ENCODE data around the gene ATP6V0E2. TPM values are rescaled to one million over a fixed set of nuclear protein-coding genes. Genes with fewer than 3 reads are reported as not detected.

The ATP6V0E2 gene
- total RNA-seq, 1 experiment from 2014 or later: 19.0 TPM

DNA sequence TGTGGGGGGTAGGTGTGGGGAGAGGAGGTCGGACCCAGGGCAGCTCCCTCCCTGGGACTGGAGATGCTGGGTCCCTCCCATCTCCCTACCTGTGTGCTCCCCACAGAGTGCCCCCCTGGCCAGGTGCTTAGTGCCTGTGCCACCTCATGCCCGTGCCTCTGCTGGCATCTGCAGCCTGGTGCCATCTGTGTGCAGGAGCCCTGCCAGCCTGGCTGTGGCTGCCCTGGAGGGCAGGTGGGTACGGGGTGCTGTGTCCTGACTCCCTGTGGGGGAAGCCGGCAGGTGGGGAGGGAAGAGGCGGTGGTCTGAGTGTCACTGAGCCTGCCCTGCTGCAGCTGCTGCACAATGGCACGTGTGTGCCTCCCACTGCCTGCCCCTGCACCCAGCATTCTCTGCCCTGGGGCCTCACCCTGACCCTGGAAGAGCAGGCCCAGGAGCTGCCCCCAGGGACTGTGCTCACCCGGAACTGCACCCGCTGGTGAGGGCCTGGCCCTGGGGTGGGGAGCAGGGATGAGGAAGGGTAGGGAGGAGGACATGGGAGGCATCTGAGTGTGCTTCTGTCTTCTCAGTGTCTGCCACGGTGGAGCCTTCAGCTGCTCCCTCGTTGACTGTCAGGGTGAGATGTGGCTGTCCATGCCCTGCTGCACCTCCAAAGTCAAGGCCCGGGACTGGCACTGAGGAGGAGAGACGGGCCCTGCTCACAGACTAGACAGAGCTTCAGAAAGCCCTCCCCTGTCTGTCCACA lies 47.3 kb upstream of the ATP6V0E2 start:
- Histone ChIP-seq H3K14ac (ENCODE audit: insufficient read depth, low read length) (no peak overlapping the region; the same call in 1 of the 2 replicates), H4K91ac (ENCODE audit: insufficient read length, low read depth, low read length) (no peak overlapping the region), H3K4me2 (ENCODE audit: insufficient read depth, insufficient read length, low read length) (no peak overlapping the region), H2AK5ac (ENCODE audit: insufficient read length, low read length) (no peak overlapping the region), H3T11ph (ENCODE audit: low read length) (no peak overlapping the region), H3K18ac (ENCODE audit: insufficient read length, low read depth, low read length) (no peak overlapping the region), H2BK20ac (ENCODE audit: low read depth, low read length, poor library complexity, severe bottlenecking) (no peak overlapping the region), H2BK15ac (ENCODE audit: low read depth, low read length) (no peak overlapping the region), H2BK12ac (ENCODE audit: insufficient read length, low read depth, low read length) (no peak overlapping the region), H2BK5ac (ENCODE audit: insufficient read length, low read length) (no peak overlapping the region), H3K23me2 (ENCODE audit: insufficient read length, low read depth, low read length, poor library complexity, severe bottlenecking) (no peaks in the 10 kb centered on the region), H3K9ac (ENCODE audit: extremely low read depth, insufficient read length, low read length) (no peak overlapping the region), H3K56ac (ENCODE audit: insufficient read length, low read depth, low read length) (no peak overlapping the region), H4K20me1 (ENCODE audit: control insufficient read depth, insufficient read depth, insufficient read length) (no peaks in the 10 kb centered on the region), H4K8ac (replicated peaks; ENCODE audit: insufficient read length, low read depth, low read length) (no peak overlapping the region), H2BK120ac (ENCODE audit: low read depth, low read length, poor library complexity, severe bottlenecking) (no peak overlapping the region), H3K27ac (ENCODE audit: insufficient read length, low read depth, low read length) (no peak overlapping the region), H3K23ac (ENCODE audit: insufficient read length, low read depth, low read length) (no peak overlapping the region), H2AFZ (ENCODE audit: low read length) (no peak overlapping the region), H3K79me1 (ENCODE audit: insufficient read depth, low read depth, low read length, poor library complexity, severe bottlenecking) (no peaks in the 10 kb centered on the region), H4K5ac (ENCODE audit: insufficient read length, low read depth, low read length) (no peak overlapping the region), H3K9me3 (ENCODE audit: control insufficient read depth, low read depth, low read length) (no peaks in the 10 kb centered on the region), H3K4me1 (ENCODE audit: insufficient read depth, low read length) (no peaks in the 10 kb centered on the region), H3K27me3 (ENCODE audit: insufficient read depth, low read length) (no peaks in the 10 kb centered on the region), H3K79me2 (ENCODE audit: insufficient read depth, low read length) (no peaks in the 10 kb centered on the region), H3K4ac (ENCODE audit: low read depth, low read length) (no peak overlapping the region)
- Mint-ChIP-seq H3K36me3 (ENCODE audit: insufficient read depth in 1 of 3, low read depth in 3 of 3) (peaks cover 0 to 4% (median 0%) of the 10 kb centered on the region in 3 experiments; a peak in 1 of 7 replicates), H3K9me3 (peaks cover 8 to 13% of the 10 kb centered on the region in 2 experiments; a peak in 4 of 5 replicates), H3K27me3 (ENCODE audit: low read depth) (peaks cover 19% of the 10 kb centered on the region), H3K4me3 (no peak overlapping the region), H3K4me1 (peaks cover under 1 to 12% of the 10 kb centered on the region in 2 experiments), H3K27ac (no peak overlapping the region)
- no CpG with 5 or more reads among the region's 12 CpGs for WGBS (ENCODE audit: extremely low coverage, insufficient read length, low lambda C conversion rate)
- TF ChIP-seq, protein P1, sequence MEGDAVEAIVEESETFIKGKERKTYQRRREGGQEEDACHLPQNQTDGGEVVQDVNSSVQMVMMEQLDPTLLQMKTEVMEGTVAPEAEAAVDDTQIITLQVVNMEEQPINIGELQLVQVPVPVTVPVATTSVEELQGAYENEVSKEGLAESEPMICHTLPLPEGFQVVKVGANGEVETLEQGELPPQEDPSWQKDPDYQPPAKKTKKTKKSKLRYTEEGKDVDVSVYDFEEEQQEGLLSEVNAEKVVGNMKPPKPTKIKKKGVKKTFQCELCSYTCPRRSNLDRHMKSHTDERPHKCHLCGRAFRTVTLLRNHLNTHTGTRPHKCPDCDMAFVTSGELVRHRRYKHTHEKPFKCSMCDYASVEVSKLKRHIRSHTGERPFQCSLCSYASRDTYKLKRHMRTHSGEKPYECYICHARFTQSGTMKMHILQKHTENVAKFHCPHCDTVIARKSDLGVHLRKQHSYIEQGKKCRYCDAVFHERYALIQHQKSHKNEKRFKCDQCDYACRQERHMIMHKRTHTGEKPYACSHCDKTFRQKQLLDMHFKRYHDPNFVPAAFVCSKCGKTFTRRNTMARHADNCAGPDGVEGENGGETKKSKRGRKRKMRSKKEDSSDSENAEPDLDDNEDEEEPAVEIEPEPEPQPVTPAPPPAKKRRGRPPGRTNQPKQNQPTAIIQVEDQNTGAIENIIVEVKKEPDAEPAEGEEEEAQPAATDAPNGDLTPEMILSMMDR (conservative IDR thresholded peaks at IDR 0.05): no peak
- DNase-seq: no peak
